Measurements from ENCODE around the gene MAPK11. TPM values are rescaled to one million over a fixed set of nuclear protein-coding genes. Genes with fewer than 3 reads are reported as not detected.
A peak's percentile ranks its signal among the peaks of the same experiment; 100 is the strongest.

The MAPK11 gene
- total and polyA plus RNA-seq, 9 of the 15 experiments (the other 6 are each of a cell fraction or from before 2014, with no cell fraction given): 0.06 to 14.6 (median 5.3) TPM

- TF ChIP-seq, protein P1, sequence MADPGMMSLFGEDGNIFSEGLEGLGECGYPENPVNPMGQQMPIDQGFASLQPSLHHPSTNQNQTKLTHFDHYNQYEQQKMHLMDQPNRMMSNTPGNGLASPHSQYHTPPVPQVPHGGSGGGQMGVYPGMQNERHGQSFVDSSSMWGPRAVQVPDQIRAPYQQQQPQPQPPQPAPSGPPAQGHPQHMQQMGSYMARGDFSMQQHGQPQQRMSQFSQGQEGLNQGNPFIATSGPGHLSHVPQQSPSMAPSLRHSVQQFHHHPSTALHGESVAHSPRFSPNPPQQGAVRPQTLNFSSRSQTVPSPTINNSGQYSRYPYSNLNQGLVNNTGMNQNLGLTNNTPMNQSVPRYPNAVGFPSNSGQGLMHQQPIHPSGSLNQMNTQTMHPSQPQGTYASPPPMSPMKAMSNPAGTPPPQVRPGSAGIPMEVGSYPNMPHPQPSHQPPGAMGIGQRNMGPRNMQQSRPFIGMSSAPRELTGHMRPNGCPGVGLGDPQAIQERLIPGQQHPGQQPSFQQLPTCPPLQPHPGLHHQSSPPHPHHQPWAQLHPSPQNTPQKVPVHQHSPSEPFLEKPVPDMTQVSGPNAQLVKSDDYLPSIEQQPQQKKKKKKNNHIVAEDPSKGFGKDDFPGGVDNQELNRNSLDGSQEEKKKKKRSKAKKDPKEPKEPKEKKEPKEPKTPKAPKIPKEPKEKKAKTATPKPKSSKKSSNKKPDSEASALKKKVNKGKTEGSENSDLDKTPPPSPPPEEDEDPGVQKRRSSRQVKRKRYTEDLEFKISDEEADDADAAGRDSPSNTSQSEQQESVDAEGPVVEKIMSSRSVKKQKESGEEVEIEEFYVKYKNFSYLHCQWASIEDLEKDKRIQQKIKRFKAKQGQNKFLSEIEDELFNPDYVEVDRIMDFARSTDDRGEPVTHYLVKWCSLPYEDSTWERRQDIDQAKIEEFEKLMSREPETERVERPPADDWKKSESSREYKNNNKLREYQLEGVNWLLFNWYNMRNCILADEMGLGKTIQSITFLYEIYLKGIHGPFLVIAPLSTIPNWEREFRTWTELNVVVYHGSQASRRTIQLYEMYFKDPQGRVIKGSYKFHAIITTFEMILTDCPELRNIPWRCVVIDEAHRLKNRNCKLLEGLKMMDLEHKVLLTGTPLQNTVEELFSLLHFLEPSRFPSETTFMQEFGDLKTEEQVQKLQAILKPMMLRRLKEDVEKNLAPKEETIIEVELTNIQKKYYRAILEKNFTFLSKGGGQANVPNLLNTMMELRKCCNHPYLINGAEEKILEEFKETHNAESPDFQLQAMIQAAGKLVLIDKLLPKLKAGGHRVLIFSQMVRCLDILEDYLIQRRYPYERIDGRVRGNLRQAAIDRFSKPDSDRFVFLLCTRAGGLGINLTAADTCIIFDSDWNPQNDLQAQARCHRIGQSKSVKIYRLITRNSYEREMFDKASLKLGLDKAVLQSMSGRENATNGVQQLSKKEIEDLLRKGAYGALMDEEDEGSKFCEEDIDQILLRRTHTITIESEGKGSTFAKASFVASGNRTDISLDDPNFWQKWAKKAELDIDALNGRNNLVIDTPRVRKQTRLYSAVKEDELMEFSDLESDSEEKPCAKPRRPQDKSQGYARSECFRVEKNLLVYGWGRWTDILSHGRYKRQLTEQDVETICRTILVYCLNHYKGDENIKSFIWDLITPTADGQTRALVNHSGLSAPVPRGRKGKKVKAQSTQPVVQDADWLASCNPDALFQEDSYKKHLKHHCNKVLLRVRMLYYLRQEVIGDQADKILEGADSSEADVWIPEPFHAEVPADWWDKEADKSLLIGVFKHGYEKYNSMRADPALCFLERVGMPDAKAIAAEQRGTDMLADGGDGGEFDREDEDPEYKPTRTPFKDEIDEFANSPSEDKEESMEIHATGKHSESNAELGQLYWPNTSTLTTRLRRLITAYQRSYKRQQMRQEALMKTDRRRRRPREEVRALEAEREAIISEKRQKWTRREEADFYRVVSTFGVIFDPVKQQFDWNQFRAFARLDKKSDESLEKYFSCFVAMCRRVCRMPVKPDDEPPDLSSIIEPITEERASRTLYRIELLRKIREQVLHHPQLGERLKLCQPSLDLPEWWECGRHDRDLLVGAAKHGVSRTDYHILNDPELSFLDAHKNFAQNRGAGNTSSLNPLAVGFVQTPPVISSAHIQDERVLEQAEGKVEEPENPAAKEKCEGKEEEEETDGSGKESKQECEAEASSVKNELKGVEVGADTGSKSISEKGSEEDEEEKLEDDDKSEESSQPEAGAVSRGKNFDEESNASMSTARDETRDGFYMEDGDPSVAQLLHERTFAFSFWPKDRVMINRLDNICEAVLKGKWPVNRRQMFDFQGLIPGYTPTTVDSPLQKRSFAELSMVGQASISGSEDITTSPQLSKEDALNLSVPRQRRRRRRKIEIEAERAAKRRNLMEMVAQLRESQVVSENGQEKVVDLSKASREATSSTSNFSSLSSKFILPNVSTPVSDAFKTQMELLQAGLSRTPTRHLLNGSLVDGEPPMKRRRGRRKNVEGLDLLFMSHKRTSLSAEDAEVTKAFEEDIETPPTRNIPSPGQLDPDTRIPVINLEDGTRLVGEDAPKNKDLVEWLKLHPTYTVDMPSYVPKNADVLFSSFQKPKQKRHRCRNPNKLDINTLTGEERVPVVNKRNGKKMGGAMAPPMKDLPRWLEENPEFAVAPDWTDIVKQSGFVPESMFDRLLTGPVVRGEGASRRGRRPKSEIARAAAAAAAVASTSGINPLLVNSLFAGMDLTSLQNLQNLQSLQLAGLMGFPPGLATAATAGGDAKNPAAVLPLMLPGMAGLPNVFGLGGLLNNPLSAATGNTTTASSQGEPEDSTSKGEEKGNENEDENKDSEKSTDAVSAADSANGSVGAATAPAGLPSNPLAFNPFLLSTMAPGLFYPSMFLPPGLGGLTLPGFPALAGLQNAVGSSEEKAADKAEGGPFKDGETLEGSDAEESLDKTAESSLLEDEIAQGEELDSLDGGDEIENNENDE (IDR thresholded peaks at IDR 0.05; ENCODE audit: low read depth, low read length): no peak
- no peak for TF ChIP-seq THRB (CRISPR knock-in tag; conservative IDR thresholded peaks at IDR 0.05)
- no peak for TF ChIP-seq ZBTB8A (IDR thresholded peaks at IDR 0.05; ENCODE audit: partially characterized antibody)
- no peak for TF ChIP-seq SMAD2 (IDR thresholded peaks at IDR 0.05; ENCODE audit: low read depth, low read length)
- TF ChIP-seq EP300 (IDR thresholded peaks at IDR 0.05; ENCODE audit: low read length): peak; percentile 52; the same call in 1 of the 2 replicates
- no peak for TF ChIP-seq KAT7 (CRISPR knock-in tag; IDR thresholded peaks at IDR 0.05; ENCODE audit: borderline replicate concordance)
- TF ChIP-seq MAX (CRISPR knock-in tag; IDR thresholded peaks at IDR 0.05): peak; percentile 77
- no peak for TF ChIP-seq ZNF174 (CRISPR knock-in tag; IDR thresholded peaks at IDR 0.05)
- no peak for TF ChIP-seq ZNF253 (CRISPR knock-in tag; conservative IDR thresholded peaks at IDR 0.05)
- no peak for TF ChIP-seq JUNB (CRISPR knock-in tag; conservative IDR thresholded peaks at IDR 0.05)
- TF ChIP-seq POLR2AphosphoS2 (IDR thresholded peaks at IDR 0.05; ENCODE audit: low read length): no peak
- no peak for TF ChIP-seq NCOA2 (IDR thresholded peaks at IDR 0.05; ENCODE audit: partially characterized antibody in 2 of 2)
Observed at GRCh38 chr22:50318698-50319411, 48.7 kb upstream of the MAPK11 start (continued).

Data from K562 (cell line).